T-helper 2 cell treated with Interferon-gamma antibody and Interleukin-4, amounts not matched to agents 5 μg/mL and 100 μg/mL, for 36 hours (primary cell): ENCODE data around the gene REXO1.
"Not testable (repeated sequence)": the region's sequence is repeated elsewhere in the genome, so short reads cannot be mapped to it uniquely, and the experiment has no call there.

ENCODE experiments used
- DNase-seq: peaks from one replicate; pipeline ENCODE4 v3.0.0; 2021; ENCODE audit warnings: low spot score
- H3K27ac Mint-ChIP-seq: one replicate; pipeline ENCODE4 v1.8.0; 2021; ENCODE audit warnings: mild to moderate bottlenecking, mixed read lengths
- H3K27me3 Mint-ChIP-seq: one replicate; pipeline ENCODE4 v1.8.0; 2021; ENCODE audit warnings: low read depth, mixed read lengths
- H3K36me3 Mint-ChIP-seq: one replicate; pipeline ENCODE4 v1.8.0; 2021; ENCODE audit warnings: low read depth, mixed read lengths
- H3K4me1 Mint-ChIP-seq: one replicate; pipeline ENCODE4 v1.8.0; 2021; ENCODE audit warnings: low read depth, mixed read lengths
- H3K4me3 Mint-ChIP-seq: one replicate; pipeline ENCODE4 v1.8.0; 2022; ENCODE audit warnings: mild to moderate bottlenecking, moderate library complexity, mixed read lengths
- H3K9me3 Mint-ChIP-seq: one replicate; pipeline ENCODE4 v1.8.0; 2021; ENCODE audit warnings: mixed read lengths

Gene REXO1

GRCh38 chr19:1848399-1849131 is at the start of gene REXO1:
Gene REXO1 (minus strand): TSS chr19:1848483. CDS start chr19:1848358, 125 bp downstream.
- Mint-ChIP-seq H3K36me3 (peaks cover 11% of the 10 kb centered on the region), H3K9me3 (no peaks in the 10 kb centered on the region), H3K27me3 (no peaks in the 10 kb centered on the region), H3K4me1 (peaks cover 32% of the 10 kb centered on the region), H3K4me3 (peak within 1 kb of the TSS; percentile 95), H3K27ac (peak within 1 kb of the TSS; percentile 95)
- DNase-seq, result peak; percentile 95

GRCh38 chr19:1896508-1896907 is 48.2 kb upstream of the REXO1 start:
- DNase-seq, result no peak

DNA sequence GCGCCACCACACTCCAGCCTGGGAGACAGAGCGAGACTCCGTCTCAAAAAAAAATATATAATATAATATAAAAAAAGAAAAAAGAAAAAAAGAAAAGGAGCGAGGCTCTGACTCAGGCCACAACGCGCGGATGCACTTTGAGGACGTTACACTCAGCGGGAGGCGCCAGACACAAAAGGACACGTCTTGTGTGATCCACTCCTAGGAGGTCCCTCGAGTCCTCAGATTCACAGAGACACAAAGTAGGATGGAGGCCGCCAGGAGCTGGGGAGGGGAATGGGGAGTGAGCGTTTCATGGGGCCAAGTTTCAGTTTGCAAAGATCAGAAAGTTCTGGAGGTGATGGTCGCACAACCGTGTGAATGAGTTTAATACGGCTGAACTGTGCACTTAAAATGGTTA is 45.5 kb upstream of the REXO1 start:
- H3K27ac Mint-ChIP-seq, result peak overlapping the region; percentile 67
- peaks cover 28% of the 10 kb centered on the region for H3K4me1 Mint-ChIP-seq
- peak overlapping the region; percentile 16 for H3K4me3 Mint-ChIP-seq
- H3K9me3 Mint-ChIP-seq, result no peaks in the 10 kb centered on the region
- no peak for DNase-seq
- no peaks in the 10 kb centered on the region for H3K36me3 Mint-ChIP-seq
- H3K27me3 Mint-ChIP-seq, result no peaks in the 10 kb centered on the region

More at GRCh38 chr19:1896508-1896907, 48.2 kb upstream of the REXO1 start:
- no peaks in the 10 kb centered on the region for H3K36me3 Mint-ChIP-seq
- H3K27ac Mint-ChIP-seq, result peak overlapping the region; percentile 98
- no peaks in the 10 kb centered on the region for H3K9me3 Mint-ChIP-seq
- peak overlapping the region; percentile 88 for H3K4me3 Mint-ChIP-seq
- H3K27me3 Mint-ChIP-seq, result no peaks in the 10 kb centered on the region
- peaks cover 25% of the 10 kb centered on the region for H3K4me1 Mint-ChIP-seq

DNA sequence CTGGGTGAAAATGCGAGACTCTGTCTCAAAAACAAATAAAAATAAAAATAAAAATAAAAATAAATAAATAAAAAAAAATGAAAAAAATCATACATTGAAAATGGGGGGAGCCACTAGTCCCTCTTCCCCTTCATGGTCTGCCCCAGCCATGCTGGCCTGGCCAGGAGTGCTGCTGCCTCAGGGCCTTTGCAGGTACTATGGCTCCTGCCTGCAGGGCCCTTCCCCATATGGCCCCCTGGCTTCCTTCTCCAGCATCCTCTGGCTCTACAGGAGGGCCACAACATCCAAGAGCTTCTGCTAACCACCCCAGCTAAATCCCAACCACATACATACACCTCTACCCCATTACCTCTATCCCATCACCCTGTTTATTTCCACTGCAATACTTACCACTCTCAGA is 41.6 kb upstream of the REXO1 start:
- Mint-ChIP-seq H3K9me3 (no peaks in the 10 kb centered on the region), H3K27ac (peak overlapping the region; percentile 18), H3K4me1 (peaks cover 12% of the 10 kb centered on the region), H3K27me3 (no peaks in the 10 kb centered on the region), H3K4me3 (no peak overlapping the region), H3K36me3 (no peaks in the 10 kb centered on the region)
- DNase-seq, result no peak

- Mint-ChIP-seq H3K4me1 (peaks cover 18% of the 10 kb centered on the region), H3K4me3 (no peak overlapping the region), H3K27me3 (no peaks in the 10 kb centered on the region), H3K27ac (no peak overlapping the region), H3K9me3 (no peaks in the 10 kb centered on the region), H3K36me3 (peaks cover 13% of the 10 kb centered on the region)
- no peak for DNase-seq
Measured at GRCh38 chr19:1888385-1888784, 40.1 kb upstream of the REXO1 start.

- H3K4me3 Mint-ChIP-seq, H3K27ac Mint-ChIP-seq: not testable (repeated sequence)
Measured at GRCh38 chr19:1886360-1886759, 38.1 kb upstream of the REXO1 start.

GRCh38 chr19:1885398-1886119 is 37.3 kb upstream of the REXO1 start, which contains the start of gene ABHD17A:
Gene ABHD17A (minus strand): TSS chr19:1885496. CDS start chr19:1881566, 3,930 bp downstream.
- H3K9me3 Mint-ChIP-seq, H3K27me3 Mint-ChIP-seq: not testable (repeated sequence)
- Mint-ChIP-seq H3K36me3 (peaks cover 22% of the 10 kb centered on the region), H3K27ac (peak within 1 kb of the TSS; percentile 98), H3K4me1 (peaks cover 33% of the 10 kb centered on the region), H3K4me3 (peak within 1 kb of the TSS; percentile 98)
- DNase-seq, result peak; percentile 90

More at GRCh38 chr19:1886360-1886759, 38.1 kb upstream of the REXO1 start:
- Mint-ChIP-seq H3K4me1 (peaks cover 33% of the 10 kb centered on the region), H3K36me3 (peaks cover 22% of the 10 kb centered on the region)
- not testable (repeated sequence) for DNase-seq, H3K27me3 Mint-ChIP-seq, H3K9me3 Mint-ChIP-seq

GRCh38 chr19:1884719-1885334 is 36.5 kb upstream of the REXO1 start:
- Mint-ChIP-seq H3K9me3 (no peaks in the 10 kb centered on the region), H3K27me3 (no peaks in the 10 kb centered on the region), H3K27ac (peak overlapping the region; percentile 98), H3K36me3 (peaks cover 26% of the 10 kb centered on the region), H3K4me3 (peak overlapping the region; percentile 98), H3K4me1 (peaks cover 30% of the 10 kb centered on the region)
- DNase-seq, result no peak

DNA sequence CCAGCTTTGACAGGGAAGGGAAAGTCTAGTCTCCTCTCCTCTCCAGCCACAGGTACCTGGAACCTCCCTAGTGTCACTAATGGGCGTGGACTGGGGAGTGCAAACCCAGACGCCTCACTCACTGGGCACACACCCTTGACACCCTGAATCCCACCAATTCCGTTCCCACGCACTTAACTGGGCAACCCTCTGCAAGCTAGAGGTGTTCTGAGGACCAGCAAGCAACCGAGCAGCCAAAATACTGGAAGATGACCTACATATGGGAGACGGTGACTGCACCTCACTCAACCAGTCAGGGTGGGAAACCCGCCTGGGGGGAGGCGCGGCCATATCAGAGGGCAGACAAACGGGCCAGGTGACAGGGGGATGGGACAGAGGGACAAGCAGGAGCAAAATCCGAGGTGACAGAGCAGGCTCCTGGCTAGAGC is 36.0 kb upstream of the REXO1 start:
- no peak for DNase-seq
- peak overlapping the region; percentile 98 for H3K4me3 Mint-ChIP-seq
- H3K27me3 Mint-ChIP-seq, result no peaks in the 10 kb centered on the region
- H3K27ac Mint-ChIP-seq, result peak overlapping the region; percentile 98
- peaks cover 26% of the 10 kb centered on the region for H3K36me3 Mint-ChIP-seq
- H3K4me1 Mint-ChIP-seq, result peaks cover 30% of the 10 kb centered on the region
- H3K9me3 Mint-ChIP-seq, result no peaks in the 10 kb centered on the region

DNA sequence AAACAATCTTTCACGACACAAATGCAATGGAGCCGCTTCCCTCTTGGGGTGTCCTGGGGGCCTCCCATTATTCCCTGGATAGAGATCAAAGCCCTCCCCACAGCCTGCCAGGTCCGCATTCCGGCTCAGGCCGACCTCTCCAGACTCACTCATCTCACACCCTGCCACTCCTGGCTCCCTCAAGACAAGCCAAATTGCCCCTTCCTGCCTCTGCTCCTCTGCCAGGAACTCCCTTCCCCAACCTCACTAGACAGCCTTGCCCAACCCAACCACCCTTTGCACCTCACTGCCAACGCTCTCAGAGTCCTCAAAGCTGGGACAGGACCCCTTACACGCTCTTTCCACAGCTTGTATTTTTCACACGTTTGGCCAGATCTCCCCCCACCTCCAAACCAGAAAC is 35.5 kb upstream of the REXO1 start:
- Mint-ChIP-seq H3K27me3 (no peaks in the 10 kb centered on the region), H3K27ac (peak overlapping the region; percentile 98), H3K4me3 (peak overlapping the region; percentile 98), H3K4me1 (peaks cover 30% of the 10 kb centered on the region), H3K36me3 (peaks cover 26% of the 10 kb centered on the region), H3K9me3 (no peaks in the 10 kb centered on the region)
- no peak for DNase-seq

DNA sequence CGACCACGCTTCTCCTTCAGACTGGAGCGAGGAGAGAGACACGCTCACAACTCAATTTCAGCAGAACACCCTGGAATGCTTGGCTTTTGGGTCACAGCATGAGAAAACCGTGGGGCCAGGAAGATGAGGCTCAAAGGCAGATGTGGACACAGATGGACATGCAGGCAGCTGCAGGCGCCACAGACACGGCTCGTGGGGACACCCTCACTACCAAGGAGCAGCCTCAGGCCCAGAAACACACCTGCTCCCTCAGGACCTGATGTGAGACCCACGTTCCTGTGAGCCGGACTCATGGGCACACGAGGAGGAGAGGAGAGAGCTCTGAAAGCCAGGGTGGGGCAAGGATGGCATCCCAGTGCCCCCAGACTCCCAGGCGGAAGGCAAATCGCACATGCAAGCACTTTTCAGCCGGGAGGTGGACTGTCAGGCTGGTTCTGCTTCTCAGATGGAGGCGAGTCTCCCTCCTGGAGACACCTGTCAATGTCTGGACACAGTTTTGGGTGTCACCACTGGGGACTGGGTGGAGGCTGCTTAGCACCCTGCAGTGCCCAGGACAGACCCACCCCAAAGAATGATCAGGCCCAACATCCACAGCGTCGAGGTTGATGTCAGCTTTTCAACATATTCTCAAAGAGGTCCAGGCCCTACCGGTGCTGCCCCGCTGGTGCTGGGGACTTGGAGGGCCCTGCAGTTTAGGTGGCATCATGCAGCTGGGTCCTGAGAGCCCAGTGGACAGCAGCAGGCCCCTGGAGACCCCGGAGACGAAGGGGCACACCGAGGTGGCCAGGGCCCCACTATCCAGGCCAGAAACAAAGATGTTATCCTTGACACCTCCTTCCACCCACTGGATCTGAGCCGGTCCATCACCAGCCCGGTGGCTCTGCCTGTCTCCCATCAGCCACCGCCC is 34.8 kb upstream of the REXO1 start:
- H3K27me3 Mint-ChIP-seq, result no peaks in the 10 kb centered on the region
- H3K9me3 Mint-ChIP-seq, result no peaks in the 10 kb centered on the region
- H3K4me1 Mint-ChIP-seq, result peaks cover 30% of the 10 kb centered on the region
- peak overlapping the region; percentile 98 for H3K27ac Mint-ChIP-seq
- DNase-seq, result no peak
- peaks cover 26% of the 10 kb centered on the region for H3K36me3 Mint-ChIP-seq
- peak overlapping the region; percentile 98 for H3K4me3 Mint-ChIP-seq

GRCh38 chr19:1882089-1882785 is 34.0 kb upstream of the REXO1 start:
- H3K4me1 Mint-ChIP-seq, result peaks cover 26% of the 10 kb centered on the region
- no peaks in the 10 kb centered on the region for H3K27me3 Mint-ChIP-seq
- peaks cover 26% of the 10 kb centered on the region for H3K36me3 Mint-ChIP-seq
- H3K4me3 Mint-ChIP-seq, result peak overlapping the region; percentile 98
- no peaks in the 10 kb centered on the region for H3K9me3 Mint-ChIP-seq
- peak; percentile 75 for DNase-seq
- H3K27ac Mint-ChIP-seq, result peak overlapping the region; percentile 98
